Inferior parietal cortex (tissue), 1 donor: ENCODE results near the gene LCTL.
"Not testable (repeated sequence)": the region's sequence is repeated elsewhere in the genome, so short reads cannot be mapped to it uniquely, and the experiment has no call there.

Experiments
- DNase-seq: peaks from one replicate; pipeline ENCODE4 v3.0.0-alpha.2; 2016; ENCODE audit errors: extremely low spot score

The LCTL gene

GRCh38 chr15:66592505-66593218 is 26.9 kb upstream of the LCTL start:
- DNase-seq, result no peak

GRCh38 chr15:66591322-66591862 is 25.6 kb upstream of the LCTL start:
- no peak for DNase-seq

- DNase-seq, result no peak
These were observed 24.6 kb upstream of the LCTL start for GRCh38 chr15:66590435-66590834.

DNA sequence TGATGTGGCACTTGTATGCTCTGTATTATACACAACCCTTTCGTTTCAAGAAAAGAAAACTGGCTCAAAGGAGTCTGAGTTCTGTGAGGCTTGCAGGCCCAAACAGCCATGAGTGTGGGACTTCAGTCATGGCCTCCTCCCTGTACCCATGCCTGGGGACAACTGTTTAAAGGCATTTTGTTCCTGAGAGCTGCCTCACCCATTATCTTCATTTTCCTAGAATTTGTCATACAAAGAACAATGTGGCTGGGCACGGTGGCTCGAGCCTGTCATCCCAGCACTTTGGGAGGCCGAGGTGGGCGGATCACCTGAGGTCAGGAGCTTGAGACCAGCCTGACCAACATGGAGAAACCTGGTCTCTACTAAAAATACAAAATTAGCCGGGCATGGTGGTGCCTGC is 23.6 kb upstream of the LCTL start:
- DNase-seq, result not testable (repeated sequence)

DNA sequence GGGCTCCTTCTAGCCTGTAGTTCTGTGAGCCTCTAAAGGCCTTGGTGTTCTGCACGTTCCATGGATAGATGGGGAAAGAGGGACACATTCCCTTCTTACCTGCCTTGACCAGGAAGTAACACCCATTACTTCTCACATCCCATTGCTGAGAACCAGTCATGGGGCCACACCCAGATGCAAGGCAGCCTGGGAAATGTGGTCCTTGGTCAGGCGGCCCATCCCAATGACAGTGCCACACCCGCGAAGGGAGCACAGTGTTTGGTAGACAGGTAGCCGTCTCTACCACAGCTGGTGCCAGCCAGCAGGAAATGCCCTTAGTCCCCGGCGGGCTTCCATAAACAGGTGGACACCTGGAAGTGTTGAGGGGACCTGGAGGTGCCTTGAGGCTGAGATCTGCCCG is 23.2 kb upstream of the LCTL start:
- DNase-seq, result no peak

GRCh38 chr15:66588537-66588936 is 22.7 kb upstream of the LCTL start:
- no peak for DNase-seq

DNA sequence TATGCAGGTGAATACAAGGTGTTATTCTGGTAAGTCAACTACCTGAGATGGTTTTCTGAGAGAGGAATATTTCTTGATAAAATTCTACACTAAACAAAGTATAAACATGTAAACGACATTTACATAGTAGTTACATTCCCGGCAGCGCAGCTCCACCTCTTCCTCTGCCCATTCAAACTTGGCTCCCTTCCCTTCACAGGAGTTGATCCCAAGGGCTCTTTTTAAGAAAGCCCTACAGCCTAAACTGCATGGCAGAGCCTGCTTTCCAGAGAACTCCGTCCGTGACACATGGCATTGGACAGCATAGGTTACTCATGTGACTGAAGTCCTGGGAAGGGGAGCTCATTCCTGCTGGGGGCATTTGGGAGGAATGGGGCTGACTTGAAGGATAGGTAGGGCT is 22.0 kb upstream of the LCTL start:
- DNase-seq, result no peak

GRCh38 chr15:66587020-66587419 is 21.2 kb upstream of the LCTL start:
- DNase-seq, result no peak

- DNase-seq, result no peak
These were observed 20.6 kb upstream of the LCTL start for GRCh38 chr15:66586155-66586976.

- no peak for DNase-seq
These were observed 16.3 kb upstream of the LCTL start for GRCh38 chr15:66581972-66582537.

DNA sequence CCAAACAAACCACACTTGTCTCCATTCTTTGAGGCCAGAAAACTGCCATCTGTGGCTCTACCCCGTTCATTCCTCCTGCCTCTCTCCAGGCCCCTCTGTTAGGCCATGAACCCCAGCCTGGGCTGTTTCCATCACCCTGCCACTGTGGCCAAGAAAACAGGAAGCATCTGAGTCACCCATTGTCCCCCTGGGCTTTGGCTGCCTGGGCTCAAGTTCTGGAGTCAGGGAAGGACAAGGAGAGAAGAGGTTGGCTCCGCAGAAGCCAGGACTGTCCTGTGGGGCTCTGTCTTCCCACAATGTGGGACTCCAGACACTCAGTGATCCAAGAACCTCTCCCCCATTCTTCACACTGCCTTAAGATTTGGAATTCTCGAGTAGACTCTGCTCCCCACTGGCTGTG is 14.8 kb upstream of the LCTL start:
- DNase-seq, result no peak

DNA sequence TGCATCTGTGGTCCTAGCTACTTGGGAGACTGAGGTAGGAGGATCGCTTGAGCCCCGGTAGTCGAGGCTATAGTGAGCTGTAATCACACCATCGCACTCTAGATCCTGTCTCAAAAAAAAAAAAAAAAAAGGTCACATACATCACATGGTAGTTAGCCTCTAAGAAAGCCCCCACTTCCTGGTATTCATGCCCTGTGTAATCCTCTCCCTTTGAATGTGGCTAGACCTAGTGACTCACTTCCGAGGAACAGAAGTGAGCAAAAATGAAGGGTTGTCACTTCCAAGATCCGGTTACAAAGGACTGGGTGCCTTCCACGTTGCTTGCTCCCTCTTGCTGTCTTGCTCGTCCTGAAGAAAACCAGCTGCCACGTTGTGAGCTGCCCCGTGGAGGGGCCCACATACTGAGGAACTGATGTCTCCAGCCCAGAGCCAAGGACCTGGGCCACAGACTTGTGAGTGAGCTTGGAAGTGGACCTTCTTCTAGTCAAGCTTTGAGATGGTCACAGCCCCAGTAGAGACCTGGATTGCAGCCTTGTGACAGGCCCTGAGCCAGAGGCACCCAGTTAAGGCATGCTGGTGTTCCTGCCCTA is 12.6 kb upstream of the LCTL start:
- DNase-seq, result no peak

GRCh38 chr15:66574596-66574950 is 8.8 kb upstream of the LCTL start:
- no peak for DNase-seq

DNA sequence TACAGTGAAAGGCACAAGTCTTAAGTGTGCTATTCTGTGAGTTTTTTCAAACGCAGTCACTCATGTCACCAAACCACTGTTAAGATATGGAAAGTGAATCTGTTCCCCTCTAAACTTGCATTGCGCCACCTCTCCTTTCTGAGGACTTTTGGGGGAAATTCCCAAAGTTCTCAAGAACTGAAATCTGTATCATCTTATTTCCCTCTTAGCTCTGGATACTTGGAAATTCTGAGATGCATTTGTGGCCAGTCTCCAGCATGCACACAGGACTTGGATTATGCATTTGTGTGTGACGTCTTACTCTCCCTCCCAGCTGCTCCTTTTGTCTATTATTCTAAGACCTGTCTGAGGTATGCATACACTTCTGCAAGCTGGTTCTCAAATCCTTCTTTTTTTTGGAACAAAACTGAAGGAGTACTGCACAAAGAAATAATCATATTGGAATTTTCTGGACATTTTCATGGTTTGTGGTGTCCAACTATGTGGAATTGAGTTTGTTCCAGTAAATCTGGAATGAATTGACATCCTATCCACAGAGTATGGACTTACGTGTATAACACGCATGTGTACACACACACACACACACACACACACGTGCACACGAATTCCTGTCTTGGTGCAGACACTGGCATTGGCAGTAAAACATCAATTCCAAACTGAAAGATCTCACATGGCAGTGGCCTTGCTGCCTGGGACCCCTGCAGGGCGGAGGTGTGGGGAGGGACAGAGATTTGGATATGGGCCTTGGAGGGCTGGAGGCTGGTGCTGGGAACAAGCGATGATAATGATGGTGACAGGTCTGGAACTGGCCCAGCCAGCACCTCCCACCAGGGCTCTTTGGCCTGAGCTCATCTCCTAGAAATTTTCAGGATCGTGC is 8.2 kb upstream of the LCTL start:
- no peak for DNase-seq

DNA sequence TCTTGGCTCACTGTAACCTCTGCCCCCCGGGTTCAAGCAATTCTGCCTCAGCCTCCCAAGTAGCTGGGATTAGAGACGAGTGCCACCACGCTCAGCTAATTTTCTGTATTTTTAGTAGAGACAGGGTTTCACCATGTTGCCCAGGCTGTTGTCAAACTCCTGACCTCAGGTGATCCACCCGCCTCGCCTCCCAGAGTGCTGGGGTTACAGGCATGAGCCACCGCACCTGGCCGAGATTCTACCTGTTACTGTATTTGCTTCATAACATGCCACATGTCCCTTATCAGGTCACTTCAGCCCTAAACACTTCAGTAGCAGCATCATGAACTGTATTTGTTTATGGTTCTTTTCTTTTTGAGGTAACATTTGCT is 7.5 kb upstream of the LCTL start:
- DNase-seq, result no peak

- no peak for DNase-seq
These were observed 6.3 kb upstream of the LCTL start for GRCh38 chr15:66572146-66572545.

GRCh38 chr15:66570842-66571478 is 5.2 kb upstream of the LCTL start:
- no peak for DNase-seq

- DNase-seq, result no peak
These were observed 4.5 kb upstream of the LCTL start for GRCh38 chr15:66570327-66570726.

- DNase-seq, result no peak
These were observed 3.8 kb upstream of the LCTL start for GRCh38 chr15:66569461-66570137.

- no peak for DNase-seq
These were observed 2.1 kb upstream of the LCTL start for GRCh38 chr15:66567897-66568296.
